HFF-Myc (cell line): ENCODE results near the gene TBC1D5.
"Not testable (repeated sequence)": the region's sequence is repeated elsewhere in the genome, so short reads cannot be mapped to it uniquely, and the experiment has no call there.

Experiments used
- DNase-seq: peaks from one replicate; pipeline ENCODE4 v3.0.0-alpha.2; 2011; ENCODE audit warnings: low read depth; ENCODE audit errors: extremely low read depth
- H3K4me3 ChIP-seq: replicated peaks from 2 replicates; pipeline ENCODE4 v1.5.1; 2011; ENCODE audit warnings: low read depth, mild to moderate bottlenecking, control low read depth, low read length
- TF ChIP-seq, protein P1 (sequence below): IDR thresholded peaks from 2 replicates; pipeline ENCODE4 v1.5.1; 2012; ENCODE audit warnings: mild to moderate bottlenecking, low read depth, low read length, control low read depth; ENCODE audit errors: missing control alignments

The TBC1D5 gene

GRCh38 chr3:17742880-17743657 is 638 bp upstream of the TBC1D5 start:
- DNase-seq: no peak
- TF ChIP-seq, protein P1, sequence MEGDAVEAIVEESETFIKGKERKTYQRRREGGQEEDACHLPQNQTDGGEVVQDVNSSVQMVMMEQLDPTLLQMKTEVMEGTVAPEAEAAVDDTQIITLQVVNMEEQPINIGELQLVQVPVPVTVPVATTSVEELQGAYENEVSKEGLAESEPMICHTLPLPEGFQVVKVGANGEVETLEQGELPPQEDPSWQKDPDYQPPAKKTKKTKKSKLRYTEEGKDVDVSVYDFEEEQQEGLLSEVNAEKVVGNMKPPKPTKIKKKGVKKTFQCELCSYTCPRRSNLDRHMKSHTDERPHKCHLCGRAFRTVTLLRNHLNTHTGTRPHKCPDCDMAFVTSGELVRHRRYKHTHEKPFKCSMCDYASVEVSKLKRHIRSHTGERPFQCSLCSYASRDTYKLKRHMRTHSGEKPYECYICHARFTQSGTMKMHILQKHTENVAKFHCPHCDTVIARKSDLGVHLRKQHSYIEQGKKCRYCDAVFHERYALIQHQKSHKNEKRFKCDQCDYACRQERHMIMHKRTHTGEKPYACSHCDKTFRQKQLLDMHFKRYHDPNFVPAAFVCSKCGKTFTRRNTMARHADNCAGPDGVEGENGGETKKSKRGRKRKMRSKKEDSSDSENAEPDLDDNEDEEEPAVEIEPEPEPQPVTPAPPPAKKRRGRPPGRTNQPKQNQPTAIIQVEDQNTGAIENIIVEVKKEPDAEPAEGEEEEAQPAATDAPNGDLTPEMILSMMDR: no peak
- H3K4me3 ChIP-seq: peak overlapping the region; percentile 70

GRCh38 chr3:17741621-17742101 is 770 bp downstream of the TBC1D5 start:
- no peak for DNase-seq
- H3K4me3 ChIP-seq: peak overlapping the region; percentile 70
- TF ChIP-seq, protein P1: no peak

- TF ChIP-seq, protein P1: no peak
- H3K4me3 ChIP-seq: peak overlapping the region; percentile 70
- no peak for DNase-seq
Observed at GRCh38 chr3:17740721-17741141, 1.7 kb downstream of the TBC1D5 start.

- DNase-seq: no peak
- H3K4me3 ChIP-seq: no peak overlapping the region
Observed at GRCh38 chr3:17738921-17739320, 3.5 kb downstream of the TBC1D5 start.

DNA sequence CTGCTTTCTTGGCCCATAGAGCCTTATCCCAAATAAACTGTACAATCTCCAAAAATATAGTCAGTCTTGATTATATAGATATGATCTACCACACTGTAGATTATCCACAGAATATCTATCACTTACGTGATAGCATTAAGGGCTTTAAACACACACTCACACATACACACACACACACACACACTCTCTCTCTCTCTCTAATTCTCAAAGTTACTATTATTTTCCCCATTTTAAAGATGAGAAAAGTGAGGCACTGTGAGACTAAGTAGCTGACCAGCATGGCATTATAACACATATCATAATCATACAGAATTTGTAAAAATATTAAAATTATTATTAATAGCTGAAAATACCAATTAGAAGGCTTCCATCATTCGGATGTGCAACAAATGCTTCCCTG is 4.2 kb downstream of the TBC1D5 start:
- no peak overlapping the region for H3K4me3 ChIP-seq
- TF ChIP-seq, protein P1: no peak
- DNase-seq: no peak

More at GRCh38 chr3:17738921-17739320, 3.5 kb downstream of the TBC1D5 start:
- TF ChIP-seq, protein P1: no peak

- no peak for DNase-seq
- TF ChIP-seq, protein P1: no peak
- no peak overlapping the region for H3K4me3 ChIP-seq
Observed at GRCh38 chr3:17737591-17737990, 4.8 kb downstream of the TBC1D5 start.

DNA sequence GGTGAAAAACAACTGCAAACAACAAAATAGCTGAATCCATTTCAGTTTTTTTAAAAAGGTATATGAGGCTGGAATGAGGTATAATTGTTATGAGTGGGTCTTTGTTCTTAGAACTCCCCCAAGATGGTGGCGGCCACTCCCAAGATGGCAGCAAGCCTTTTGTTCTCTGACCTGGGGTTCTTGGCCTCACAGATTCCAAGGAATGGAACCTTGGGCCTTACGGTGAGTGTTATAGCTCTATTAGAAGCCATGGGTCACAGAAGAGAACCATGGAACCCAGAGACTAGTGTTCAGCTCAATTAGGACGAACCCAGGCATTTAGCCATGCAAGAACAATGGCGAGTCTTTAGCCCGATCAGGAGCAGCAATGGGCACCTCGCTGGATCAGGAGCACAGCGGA is 7.1 kb downstream of the TBC1D5 start:
- H3K4me3 ChIP-seq, DNase-seq: not testable (repeated sequence)
